ENCODE results near the gene NLRP14. TPM values are rescaled to one million over a fixed set of nuclear protein-coding genes. Genes with fewer than 3 reads are reported as not detected.

NLRP14 gene
- total RNA-seq: under 0.01 TPM in 1 of 2 replicates, not detected in the other

DNA sequence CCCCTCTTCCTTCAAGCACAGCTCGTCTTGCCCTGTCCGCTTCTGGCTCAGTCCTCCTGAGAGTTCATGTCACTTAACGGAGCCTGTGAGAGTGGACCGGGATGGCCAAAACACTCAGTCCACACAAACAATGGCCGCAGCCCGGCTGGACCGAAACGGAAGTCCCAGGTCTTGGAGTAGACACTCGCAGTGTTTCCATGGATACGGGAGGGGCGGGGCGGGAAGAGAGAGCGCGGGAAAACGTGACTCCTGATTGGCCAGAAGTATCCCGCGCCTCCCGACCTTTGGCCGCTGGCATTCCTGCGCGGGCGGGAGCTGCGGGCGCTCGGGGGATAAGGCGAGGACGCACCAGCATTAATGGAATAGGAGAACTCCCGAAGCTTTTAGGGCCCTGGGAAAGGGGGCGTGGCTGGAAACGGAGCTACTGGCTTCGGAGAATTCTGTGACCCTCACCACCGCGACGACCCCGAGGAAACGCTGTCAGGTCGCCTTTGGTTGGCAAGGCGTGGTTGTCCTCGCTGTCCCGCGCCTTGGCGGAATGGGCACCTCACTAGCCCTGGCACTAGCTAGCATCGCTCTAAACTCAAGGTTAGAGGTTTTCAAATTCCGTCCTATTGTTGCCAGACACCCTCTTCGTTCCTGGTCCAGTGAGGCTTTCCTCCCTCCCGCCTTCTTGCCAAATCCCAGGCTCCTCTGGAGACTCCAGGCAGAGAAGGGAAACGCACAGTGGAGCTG lies at the start of gene NLRP14, which contains the start of gene ZNF214:
Gene NLRP14 (plus strand): TSS at position 297 of the 735 bp plus-strand sequence. CDS start 18,108 bp downstream, outside the sequence.
Gene ZNF214 (minus strand): TSS at position 164 of the 735 bp plus-strand sequence. CDS start 17,511 bp downstream, outside the sequence.

GRCh38 chr11:7088921-7089320 lies 68.6 kb downstream of the NLRP14 start, which contains the start of gene RBMXL2:
TSS of gene RBMXL2 (plus strand) at chr11:7088998. CDS start at chr11:7089121, 123 bp downstream.

Other genes starting within 250 kb of the NLRP14 start
- 0.11 and 0.39 TPM in 2 replicates for gene OR2AG2, start 248.5 kb upstream of the NLRP14 start, total RNA-seq
- not detected in 2 replicates for gene OR2AG1, start 237.5 kb upstream of the NLRP14 start, total RNA-seq
- gene OR6A2, start 220.8 kb upstream of the NLRP14 start, total RNA-seq: 0.11 and 0.39 TPM in 2 replicates
- not detected in 2 replicates for gene OR10A5, start 174.8 kb upstream of the NLRP14 start, total RNA-seq
- gene OR10A2, start 157.4 kb upstream of the NLRP14 start, total RNA-seq: not detected in 2 replicates
- not detected in 2 replicates for gene OR10A4, start 143.9 kb upstream of the NLRP14 start, total RNA-seq
- gene OR2D2, start 128.0 kb upstream of the NLRP14 start, total RNA-seq: 0.22 and 0.79 TPM in 2 replicates
- not detected in 2 replicates for gene OR2D3, start 99.5 kb upstream of the NLRP14 start, total RNA-seq
- 2.7 and 3.9 TPM in 2 replicates for gene ZNF215, start 94.1 kb upstream of the NLRP14 start, total RNA-seq
- gene ZNF214, start 133 bp upstream of the NLRP14 start, total RNA-seq: 1.7 and 4.3 TPM in 2 replicates
- gene RBMXL2, start 68.5 kb downstream of the NLRP14 start, total RNA-seq: not detected in 2 replicates
- 0.39 and 0.43 TPM in 2 replicates for gene SYT9, start 231.4 kb downstream of the NLRP14 start, total RNA-seq